ENCODE data around the gene TRIM38.
A peak's percentile ranks its signal among the peaks of the same experiment; 100 is the strongest.

The TRIM38 gene

DNA sequence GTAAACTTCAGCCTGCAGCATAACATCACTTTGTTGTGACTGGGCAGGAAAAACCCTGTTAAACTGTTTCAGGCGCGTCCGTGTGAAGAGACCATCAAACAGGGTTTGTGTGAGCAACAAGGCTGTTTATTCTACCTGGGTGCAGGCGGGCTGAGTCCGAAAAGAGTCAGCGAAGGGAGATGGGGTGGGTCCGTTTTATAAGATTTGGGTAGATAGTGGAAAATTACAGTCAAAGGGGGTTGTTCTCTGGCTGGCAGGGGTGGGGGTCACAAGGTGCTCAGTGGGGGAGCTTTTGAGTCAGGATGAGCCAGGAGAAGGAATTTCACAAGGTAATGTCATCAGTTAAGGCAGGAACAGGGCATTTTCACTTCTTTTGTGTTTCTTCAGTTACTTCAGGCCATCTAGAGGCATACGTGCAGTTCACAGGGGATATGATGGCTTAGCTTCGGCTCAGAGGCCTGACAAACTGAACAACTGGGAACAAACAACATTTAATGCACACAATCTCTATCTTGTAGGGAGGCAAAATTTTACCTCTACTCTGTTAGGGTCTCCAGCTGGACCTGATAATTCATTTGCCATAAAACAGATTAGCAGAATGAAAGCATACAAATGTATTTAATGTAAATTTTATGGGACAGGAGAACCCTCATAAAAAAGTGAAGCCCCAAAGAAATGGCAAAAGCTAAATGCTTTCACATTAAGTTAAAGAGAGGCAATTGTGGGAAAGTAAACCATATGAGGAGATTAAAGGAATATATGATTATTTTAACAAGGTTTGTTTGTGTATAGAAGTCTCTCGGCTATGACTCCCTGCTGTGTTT is 66.4 kb downstream of the TRIM38 start:
- H3K4me1 ChIP-seq (ENCODE audit: control insufficient read depth, insufficient read depth, low read depth, low read length) = peaks cover 5% of the 10 kb centered on the region
- H3K79me1 ChIP-seq (replicated peaks; ENCODE audit: low read length, poor library complexity, severe bottlenecking) = no peaks in the 10 kb centered on the region
- H3K18ac ChIP-seq (ENCODE audit: low read depth in 1 of 2, low read length in 2 of 2) = no peak overlapping the region
- peak; percentile 56 for DNase-seq
- no peak overlapping the region for H2BK5ac ChIP-seq (ENCODE audit: low read depth, low read length, poor library complexity, severe bottlenecking)
- no peak overlapping the region for H3K23ac ChIP-seq (ENCODE audit: low read length in 2 of 2)
- no peak overlapping the region for H2AFZ ChIP-seq (ENCODE audit: low read depth, low read length)
- H3K9me3 ChIP-seq (ENCODE audit: control insufficient read depth, low read length) = no peaks in the 10 kb centered on the region
- H4K8ac ChIP-seq (ENCODE audit: low read length) = no peak overlapping the region
- peak overlapping the region in 1 of 2 experiments; percentile 56 for H2BK12ac ChIP-seq (ENCODE audit: low read length in 2 of 2)
- H3K27me3 ChIP-seq (ENCODE audit: control insufficient read depth in 1 of 2, insufficient read depth in 1 of 2, low read length in 2 of 2) = no peaks in the 10 kb centered on the region
- H3K4me2 ChIP-seq (ENCODE audit: low read length, poor library complexity, severe bottlenecking) = no peak overlapping the region
- H4K91ac ChIP-seq (ENCODE audit: low read length) = no peak overlapping the region
- H3K9ac ChIP-seq (ENCODE audit: low read length) = no peak overlapping the region
- no peaks in the 10 kb centered on the region for H3K36me3 ChIP-seq (ENCODE audit: control insufficient read depth in 1 of 2, insufficient read depth in 2 of 2, low read depth in 1 of 2, low read length in 2 of 2)
- H3K4me3 ChIP-seq (ENCODE audit: insufficient read depth in 1 of 2, low read depth in 1 of 2, low read length in 2 of 2) = no peak overlapping the region
- peak overlapping the region; percentile 64 for H2BK120ac ChIP-seq (ENCODE audit: low read depth, low read length)
- H3K14ac ChIP-seq (ENCODE audit: low read length in 2 of 2) = no peak overlapping the region
- peak overlapping the region; percentile 81 for H3K27ac ChIP-seq (ENCODE audit: low read length, poor library complexity, severe bottlenecking)
- H2BK15ac ChIP-seq (ENCODE audit: low read depth, poor library complexity, severe bottlenecking) = no peak overlapping the region
- no peak overlapping the region for H2AK5ac ChIP-seq (ENCODE audit: low read length, severe bottlenecking)
- 18% methylated on average over 10 of the region's 10 CpGs for WGBS
- H3K4ac ChIP-seq (ENCODE audit: low read depth in 1 of 2, low read length in 2 of 2) = no peak overlapping the region

DNA sequence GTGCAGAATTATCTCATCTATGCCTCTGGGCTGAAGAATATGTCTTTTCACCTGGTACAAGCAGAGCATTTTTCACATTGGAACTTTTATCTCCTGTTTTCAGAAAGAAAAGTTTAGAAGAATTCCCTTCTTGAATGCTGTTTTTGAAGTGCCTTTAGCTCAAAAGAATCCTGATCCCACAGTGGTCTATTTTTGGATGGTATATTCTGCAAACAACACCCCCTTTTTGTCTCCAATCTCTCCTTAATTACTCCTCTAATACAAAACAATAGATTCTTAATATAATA is 66.9 kb downstream of the TRIM38 start:
- Histone ChIP-seq H3K79me1 (replicated peaks; ENCODE audit: low read length, poor library complexity, severe bottlenecking) (no peaks in the 10 kb centered on the region), H3K9ac (ENCODE audit: low read length) (no peak overlapping the region), H3K27ac (ENCODE audit: low read length, poor library complexity, severe bottlenecking) (peak overlapping the region; percentile 81), H3K4me2 (ENCODE audit: low read length, poor library complexity, severe bottlenecking) (no peak overlapping the region), H3K14ac (ENCODE audit: low read length in 2 of 2) (no peak overlapping the region), H3K36me3 (ENCODE audit: control insufficient read depth in 1 of 2, insufficient read depth in 2 of 2, low read depth in 1 of 2, low read length in 2 of 2) (no peaks in the 10 kb centered on the region), H2BK15ac (ENCODE audit: low read depth, poor library complexity, severe bottlenecking) (no peak overlapping the region), H2BK120ac (ENCODE audit: low read depth, low read length) (no peak overlapping the region), H2AFZ (ENCODE audit: low read depth, low read length) (no peak overlapping the region), H3K9me3 (ENCODE audit: control insufficient read depth, low read length) (no peaks in the 10 kb centered on the region), H3K4ac (ENCODE audit: low read depth in 1 of 2, low read length in 2 of 2) (no peak overlapping the region), H2AK5ac (ENCODE audit: low read length, severe bottlenecking) (no peak overlapping the region), H3K4me3 (ENCODE audit: insufficient read depth in 1 of 2, low read depth in 1 of 2, low read length in 2 of 2) (no peak overlapping the region), H3K4me1 (ENCODE audit: control insufficient read depth, insufficient read depth, low read depth, low read length) (peaks cover 7% of the 10 kb centered on the region), H2BK5ac (ENCODE audit: low read depth, low read length, poor library complexity, severe bottlenecking) (no peak overlapping the region), H2BK12ac (ENCODE audit: low read length in 2 of 2) (no peak overlapping the region), H4K8ac (ENCODE audit: low read length) (no peak overlapping the region), H4K91ac (ENCODE audit: low read length) (no peak overlapping the region), H3K27me3 (ENCODE audit: control insufficient read depth in 1 of 2, insufficient read depth in 1 of 2, low read length in 2 of 2) (no peaks in the 10 kb centered on the region), H3K18ac (ENCODE audit: low read depth in 1 of 2, low read length in 2 of 2) (no peak overlapping the region), H3K23ac (ENCODE audit: low read length in 2 of 2) (no peak overlapping the region)
- DNase-seq = no peak

DNA sequence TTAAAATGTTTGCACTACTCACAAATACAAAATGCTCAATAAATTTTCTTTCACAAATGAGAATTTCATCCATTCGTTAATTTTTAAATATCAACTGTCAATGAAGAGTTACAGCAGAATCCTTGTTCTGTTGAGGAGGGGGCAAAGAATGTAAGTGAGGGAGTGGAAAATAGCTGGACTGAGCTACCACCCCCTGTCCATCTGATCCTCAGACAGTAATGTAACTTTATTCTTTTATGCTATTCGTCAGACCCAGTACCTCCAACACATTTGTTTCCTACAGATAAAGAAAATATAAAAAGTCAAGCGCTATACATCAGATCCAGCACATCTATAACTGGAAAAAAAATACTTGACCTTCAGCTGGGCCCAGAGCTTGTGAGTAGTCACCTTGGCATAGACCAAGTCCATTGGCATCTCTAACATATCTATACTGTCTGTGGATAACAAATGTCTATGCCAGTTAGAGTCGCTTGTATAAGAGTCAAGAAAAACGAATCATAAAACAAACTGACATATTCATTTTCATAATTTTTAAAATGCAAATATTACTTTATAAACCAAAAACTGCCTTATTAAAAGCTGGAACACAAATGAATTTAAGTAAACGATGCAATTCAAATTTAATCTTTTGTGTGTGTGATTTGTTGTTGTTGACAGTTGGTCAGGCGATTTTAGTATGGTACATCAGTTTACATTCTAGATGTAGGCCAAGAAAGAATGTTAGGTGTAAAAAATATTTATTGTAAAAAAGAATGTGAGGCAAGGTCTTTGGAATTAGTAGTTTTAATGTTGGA is 67.5 kb downstream of the TRIM38 start:
- no peak overlapping the region for H3K23ac ChIP-seq (ENCODE audit: low read length in 2 of 2)
- no peaks in the 10 kb centered on the region for H3K9me3 ChIP-seq (ENCODE audit: control insufficient read depth, low read length)
- no peak overlapping the region for H2BK12ac ChIP-seq (ENCODE audit: low read length in 2 of 2)
- no peaks in the 10 kb centered on the region for H3K36me3 ChIP-seq (ENCODE audit: control insufficient read depth in 1 of 2, insufficient read depth in 2 of 2, low read depth in 1 of 2, low read length in 2 of 2)
- no peak overlapping the region for H3K14ac ChIP-seq (ENCODE audit: low read length in 2 of 2)
- H2AK5ac ChIP-seq (ENCODE audit: low read length, severe bottlenecking) = peak overlapping the region; percentile 57
- no peak overlapping the region for H3K18ac ChIP-seq (ENCODE audit: low read depth in 1 of 2, low read length in 2 of 2)
- no peak overlapping the region for H2BK120ac ChIP-seq (ENCODE audit: low read depth, low read length)
- H2BK5ac ChIP-seq (ENCODE audit: low read depth, low read length, poor library complexity, severe bottlenecking) = no peak overlapping the region
- H3K4ac ChIP-seq (ENCODE audit: low read depth in 1 of 2, low read length in 2 of 2) = no peak overlapping the region
- H3K4me1 ChIP-seq (ENCODE audit: control insufficient read depth, insufficient read depth, low read depth, low read length) = peaks cover 7% of the 10 kb centered on the region
- no peaks in the 10 kb centered on the region for H3K79me1 ChIP-seq (replicated peaks; ENCODE audit: low read length, poor library complexity, severe bottlenecking)
- 74% methylated on average over 4 of the region's 7 CpGs for WGBS
- no peak overlapping the region for H4K8ac ChIP-seq (ENCODE audit: low read length)
- no peak overlapping the region for H4K91ac ChIP-seq (ENCODE audit: low read length)
- no peaks in the 10 kb centered on the region for H3K27me3 ChIP-seq (ENCODE audit: control insufficient read depth in 1 of 2, insufficient read depth in 1 of 2, low read length in 2 of 2)
- H2AFZ ChIP-seq (ENCODE audit: low read depth, low read length) = no peak overlapping the region
- no peak overlapping the region for H3K9ac ChIP-seq (ENCODE audit: low read length)
- H3K4me2 ChIP-seq (ENCODE audit: low read length, poor library complexity, severe bottlenecking) = no peak overlapping the region
- no peak overlapping the region for H3K4me3 ChIP-seq (ENCODE audit: insufficient read depth in 1 of 2, low read depth in 1 of 2, low read length in 2 of 2)
- H3K27ac ChIP-seq (ENCODE audit: low read length, poor library complexity, severe bottlenecking) = peak overlapping the region; percentile 55
- no peak for DNase-seq
- H2BK15ac ChIP-seq (ENCODE audit: low read depth, poor library complexity, severe bottlenecking) = no peak overlapping the region

DNA sequence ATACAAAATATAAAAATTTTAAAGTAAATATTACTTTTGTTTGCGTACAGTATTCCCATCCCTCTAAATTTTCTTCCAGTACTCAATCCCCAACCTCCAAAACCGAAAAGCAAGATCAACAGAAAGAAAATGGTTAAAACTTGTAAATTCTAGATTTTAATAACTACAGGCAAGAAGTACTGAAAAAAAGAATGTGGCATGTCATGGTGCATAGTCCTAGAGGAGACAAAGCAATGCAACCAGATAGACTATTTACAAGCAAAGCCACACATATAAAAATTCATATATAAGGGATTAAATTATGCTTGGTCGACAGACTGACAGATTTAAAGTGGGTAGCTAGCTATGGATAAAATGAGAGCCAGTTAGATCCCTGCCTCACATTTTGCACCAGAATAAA is 68.1 kb downstream of the TRIM38 start:
- no peak overlapping the region for H3K4ac ChIP-seq (ENCODE audit: low read depth in 1 of 2, low read length in 2 of 2)
- H2BK15ac ChIP-seq (ENCODE audit: low read depth, poor library complexity, severe bottlenecking) = no peak overlapping the region
- H3K9ac ChIP-seq (ENCODE audit: low read length) = peak overlapping the region; percentile 40
- no peak overlapping the region for H3K23ac ChIP-seq (ENCODE audit: low read length in 2 of 2)
- H3K4me3 ChIP-seq (ENCODE audit: insufficient read depth in 1 of 2, low read depth in 1 of 2, low read length in 2 of 2) = no peak overlapping the region
- H3K27me3 ChIP-seq (ENCODE audit: control insufficient read depth in 1 of 2, insufficient read depth in 1 of 2, low read length in 2 of 2) = no peaks in the 10 kb centered on the region
- no peak overlapping the region for H2BK120ac ChIP-seq (ENCODE audit: low read depth, low read length)
- H3K79me1 ChIP-seq (replicated peaks; ENCODE audit: low read length, poor library complexity, severe bottlenecking) = no peaks in the 10 kb centered on the region
- H3K9me3 ChIP-seq (ENCODE audit: control insufficient read depth, low read length) = no peaks in the 10 kb centered on the region
- no peak overlapping the region for H3K18ac ChIP-seq (ENCODE audit: low read depth in 1 of 2, low read length in 2 of 2)
- H4K8ac ChIP-seq (ENCODE audit: low read length) = no peak overlapping the region
- no peak overlapping the region for H2AK5ac ChIP-seq (ENCODE audit: low read length, severe bottlenecking)
- no CpG with 5 or more reads among the region's 3 CpGs for WGBS
- no peak for DNase-seq
- no peak overlapping the region for H4K91ac ChIP-seq (ENCODE audit: low read length)
- no peak overlapping the region for H3K27ac ChIP-seq (ENCODE audit: low read length, poor library complexity, severe bottlenecking)
- peaks cover 5% of the 10 kb centered on the region for H3K4me1 ChIP-seq (ENCODE audit: control insufficient read depth, insufficient read depth, low read depth, low read length)
- no peak overlapping the region for H3K14ac ChIP-seq (ENCODE audit: low read length in 2 of 2)
- no peaks in the 10 kb centered on the region for H3K36me3 ChIP-seq (ENCODE audit: control insufficient read depth in 1 of 2, insufficient read depth in 2 of 2, low read depth in 1 of 2, low read length in 2 of 2)
- no peak overlapping the region for H2AFZ ChIP-seq (ENCODE audit: low read depth, low read length)
- no peak overlapping the region for H3K4me2 ChIP-seq (ENCODE audit: low read length, poor library complexity, severe bottlenecking)
- H2BK12ac ChIP-seq (ENCODE audit: low read length in 2 of 2) = no peak overlapping the region
- no peak overlapping the region for H2BK5ac ChIP-seq (ENCODE audit: low read depth, low read length, poor library complexity, severe bottlenecking)

Data from mesenchymal stem cell (in vitro differentiated cells and primary cell).